DND-41 (cell line): ENCODE data around the gene PHLDA1.

Experiments used
- ATAC-seq: fragments of 200-7000 bp; cut with Tn5 transposase; 3 replicates; pipeline ENCODE4 v1.9.1; 2021; ENCODE audit warnings: low read depth; ENCODE audit not compliant: insufficient read depth
- DNase-seq: peaks from one replicate; pipeline ENCODE4 v3.0.0-alpha.2; 2020
- H2AFZ ChIP-seq: 2 replicates; pipeline ENCODE4 v1.6.0; 2012; ENCODE audit warnings: low read depth, low read length
- H3K27ac ChIP-seq: 2 replicates; pipeline ENCODE4 v1.5.1; 2012; ENCODE audit warnings: low read length, inconsistent platforms
- H3K27me3 ChIP-seq: fragments of 200-600 bp; sonication (generic); 2 replicates; pipeline ENCODE4 v1.6.0; 2012; ENCODE audit warnings: low read length, mild to moderate bottlenecking, inconsistent platforms; ENCODE audit not compliant: insufficient read depth, poor library complexity
- H3K36me3 ChIP-seq: 2 replicates; pipeline ENCODE4 v1.5.1; 2012; ENCODE audit warnings: low read length, inconsistent platforms; ENCODE audit not compliant: insufficient read depth
- H3K4me1 ChIP-seq: 2 replicates; pipeline ENCODE4 v1.5.1; 2012; ENCODE audit warnings: mild to moderate bottlenecking, low read length; ENCODE audit not compliant: insufficient read depth
- H3K4me2 ChIP-seq: 2 replicates; pipeline ENCODE4 v1.6.0; 2012; ENCODE audit warnings: mild to moderate bottlenecking, moderate library complexity, low read length, inconsistent platforms; ENCODE audit not compliant: insufficient read depth
- H3K4me3 ChIP-seq, 2 experiments: fragments of 200-600 bp in 1 of 2; shearing (Covaris generic) in 1 of 2; 2 replicates each; pipeline ENCODE4 v1.5.1; 2012 to 2016; ENCODE audit warnings: inconsistent platforms in 2 of 2, low read length in 2 of 2, mild to moderate bottlenecking in 2 of 2, low read depth in 1 of 2, moderate library complexity in 1 of 2
- H3K79me2 ChIP-seq: 2 replicates; pipeline ENCODE4 v1.6.0; 2012; ENCODE audit warnings: low read length, inconsistent platforms; ENCODE audit not compliant: insufficient read depth
- H3K9ac ChIP-seq: 2 replicates; pipeline ENCODE4 v1.6.0; 2012; ENCODE audit warnings: low read depth, mild to moderate bottlenecking, inconsistent platforms, low read length, moderate library complexity
- H3K9me3 ChIP-seq: 2 replicates; pipeline ENCODE4 v1.5.1; 2012; ENCODE audit warnings: low read length, moderate library complexity, mild to moderate bottlenecking, inconsistent platforms; ENCODE audit not compliant: insufficient read depth, severe bottlenecking
- H4K20me1 ChIP-seq: 2 replicates; pipeline ENCODE4 v1.6.0; 2012; ENCODE audit warnings: low read length; ENCODE audit not compliant: insufficient read depth
- EZH2 ChIP-seq: IDR thresholded peaks from 3 replicates; pipeline ENCODE4 v1.6.1; 2012; ENCODE audit warnings: borderline replicate concordance, low read depth, mild to moderate bottlenecking, moderate library complexity, low read length, inconsistent platforms; ENCODE audit not compliant: severe bottlenecking
- TF ChIP-seq, protein P1 (sequence below): IDR thresholded peaks from 2 replicates; pipeline ENCODE4 v1.5.1; 2012; ENCODE audit warnings: borderline replicate concordance, low read length, moderate library complexity, mild to moderate bottlenecking; ENCODE audit not compliant: poor library complexity, severe bottlenecking; ENCODE audit errors: extremely low read depth

Gene PHLDA1

DNA sequence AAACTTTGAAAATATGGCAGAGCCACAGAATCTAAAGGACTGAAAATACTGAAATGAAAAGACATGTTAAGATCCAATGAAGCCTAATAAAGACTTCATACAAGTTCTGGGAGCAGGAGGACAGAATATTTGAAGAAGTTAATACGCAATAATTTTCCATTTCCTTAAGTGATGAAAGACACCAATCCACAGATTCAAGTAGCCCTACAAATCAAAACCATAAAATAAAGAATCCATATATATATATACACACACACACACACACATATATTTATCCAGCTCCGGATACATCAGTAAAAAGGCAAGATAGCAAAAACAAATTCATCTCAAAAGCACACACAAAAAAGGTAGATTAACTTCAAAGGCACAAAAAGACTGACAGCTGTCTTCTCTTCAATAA lies 47.2 kb upstream of the PHLDA1 start:
- H3K9me3 ChIP-seq: no peaks in the 10 kb centered on the region
- H3K79me2 ChIP-seq: peaks cover 100% of the 10 kb centered on the region
- H4K20me1 ChIP-seq: peaks cover 97% of the 10 kb centered on the region
- DNase-seq (no peak), ATAC-seq (no peak)
- H3K27ac ChIP-seq: no peak overlapping the region
- H3K36me3 ChIP-seq: peaks cover 30% of the 10 kb centered on the region
- H2AFZ ChIP-seq: no peak overlapping the region
- TF ChIP-seq, protein P1, sequence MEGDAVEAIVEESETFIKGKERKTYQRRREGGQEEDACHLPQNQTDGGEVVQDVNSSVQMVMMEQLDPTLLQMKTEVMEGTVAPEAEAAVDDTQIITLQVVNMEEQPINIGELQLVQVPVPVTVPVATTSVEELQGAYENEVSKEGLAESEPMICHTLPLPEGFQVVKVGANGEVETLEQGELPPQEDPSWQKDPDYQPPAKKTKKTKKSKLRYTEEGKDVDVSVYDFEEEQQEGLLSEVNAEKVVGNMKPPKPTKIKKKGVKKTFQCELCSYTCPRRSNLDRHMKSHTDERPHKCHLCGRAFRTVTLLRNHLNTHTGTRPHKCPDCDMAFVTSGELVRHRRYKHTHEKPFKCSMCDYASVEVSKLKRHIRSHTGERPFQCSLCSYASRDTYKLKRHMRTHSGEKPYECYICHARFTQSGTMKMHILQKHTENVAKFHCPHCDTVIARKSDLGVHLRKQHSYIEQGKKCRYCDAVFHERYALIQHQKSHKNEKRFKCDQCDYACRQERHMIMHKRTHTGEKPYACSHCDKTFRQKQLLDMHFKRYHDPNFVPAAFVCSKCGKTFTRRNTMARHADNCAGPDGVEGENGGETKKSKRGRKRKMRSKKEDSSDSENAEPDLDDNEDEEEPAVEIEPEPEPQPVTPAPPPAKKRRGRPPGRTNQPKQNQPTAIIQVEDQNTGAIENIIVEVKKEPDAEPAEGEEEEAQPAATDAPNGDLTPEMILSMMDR: no peak
- no peak for TF ChIP-seq EZH2
- no peaks in the 10 kb centered on the region for H3K27me3 ChIP-seq
- H3K4me3 ChIP-seq: no peak overlapping the region
- peak overlapping the region; percentile 36; the same call in 1 of the 2 replicates for H3K4me2 ChIP-seq
- H3K4me1 ChIP-seq: peaks cover 58% of the 10 kb centered on the region
- no peak overlapping the region for H3K9ac ChIP-seq

DNA sequence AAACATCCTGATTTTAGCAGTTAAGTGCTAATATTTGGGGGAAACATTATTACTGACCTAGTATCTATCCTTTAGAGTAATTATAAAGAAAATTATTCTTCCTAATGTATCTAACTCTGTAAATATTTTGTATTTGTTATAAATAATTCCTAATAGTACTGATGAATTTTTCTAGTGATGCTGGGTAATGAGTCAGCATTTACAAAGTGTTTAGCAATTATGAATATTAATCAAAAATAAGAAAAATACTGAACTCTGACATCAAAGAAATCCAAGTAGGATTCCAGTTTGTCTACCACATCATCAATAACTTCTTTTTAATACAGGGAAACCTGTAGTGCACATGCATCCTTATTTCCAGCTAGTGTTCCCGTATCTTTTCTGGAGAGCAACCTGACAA lies 43.9 kb upstream of the PHLDA1 start:
- Histone ChIP-seq H3K4me2 (peak overlapping the region; percentile 30; the same call in 1 of the 2 replicates), H2AFZ (no peak overlapping the region), H3K9me3 (no peaks in the 10 kb centered on the region), H3K9ac (no peak overlapping the region), H3K79me2 (peaks cover 100% of the 10 kb centered on the region), H3K4me3 (no peak overlapping the region), H3K4me1 (peaks cover 27% of the 10 kb centered on the region; the same call in 1 of the 2 replicates), H3K36me3 (peaks cover 53% of the 10 kb centered on the region), H4K20me1 (peaks cover 97% of the 10 kb centered on the region), H3K27me3 (no peaks in the 10 kb centered on the region), H3K27ac (no peak overlapping the region)
- ATAC-seq (no peak), DNase-seq (no peak)
- TF ChIP-seq, protein P1: no peak
- TF ChIP-seq EZH2: no peak

DNA sequence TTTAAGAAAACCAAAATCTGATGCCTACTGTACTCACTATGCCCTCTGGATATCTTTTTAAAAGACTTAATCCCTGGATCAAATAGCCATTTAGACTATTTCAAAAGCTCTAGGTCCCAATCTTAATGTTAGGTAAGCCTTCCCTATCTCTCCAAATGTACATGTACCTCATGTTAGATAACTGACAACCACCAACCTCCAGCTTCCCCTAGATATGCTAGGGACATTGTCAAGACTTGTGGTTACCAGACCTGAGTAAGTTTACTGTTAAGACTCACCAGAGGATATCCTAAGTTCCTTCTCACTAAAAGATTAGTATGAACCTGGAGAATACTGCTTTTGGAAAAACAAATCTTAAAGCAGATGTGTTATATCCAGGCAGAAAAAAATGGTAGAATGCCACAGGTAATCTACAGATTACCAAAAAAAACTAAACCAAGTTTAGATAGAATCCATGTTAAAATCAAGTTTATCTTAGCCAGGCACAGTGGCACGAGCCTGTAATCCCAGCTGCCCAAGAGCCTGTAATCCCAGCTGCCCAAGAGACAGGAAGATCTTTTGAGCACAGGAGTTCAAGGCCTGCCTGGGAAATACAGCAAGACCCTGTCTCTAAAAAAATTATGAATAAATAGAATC lies 43.2 kb upstream of the PHLDA1 start:
- ATAC-seq (peak; percentile 59; the same call in 2 of the 3 replicates), DNase-seq (no peak)
- Histone ChIP-seq H3K9ac (no peak overlapping the region), H3K27ac (no peak overlapping the region), H3K4me1 (peaks cover 21% of the 10 kb centered on the region; the same call in 1 of the 2 replicates), H3K4me2 (peak overlapping the region; percentile 2; the same call in 1 of the 2 replicates), H3K79me2 (peaks cover 100% of the 10 kb centered on the region), H3K27me3 (no peaks in the 10 kb centered on the region), H4K20me1 (peaks cover 97% of the 10 kb centered on the region), H3K9me3 (no peaks in the 10 kb centered on the region), H3K4me3 (no peak overlapping the region), H2AFZ (no peak overlapping the region), H3K36me3 (peaks cover 53% of the 10 kb centered on the region)
- TF ChIP-seq EZH2: no peak
- TF ChIP-seq, protein P1: no peak
